ENCODE data around the gene MED6. TPM values are rescaled to one million over a fixed set of nuclear protein-coding genes. Genes with fewer than 3 reads are reported as not detected.

MED6 gene
- total RNA-seq, 1 donor from 2014 or later, result 62.9 TPM

DNA sequence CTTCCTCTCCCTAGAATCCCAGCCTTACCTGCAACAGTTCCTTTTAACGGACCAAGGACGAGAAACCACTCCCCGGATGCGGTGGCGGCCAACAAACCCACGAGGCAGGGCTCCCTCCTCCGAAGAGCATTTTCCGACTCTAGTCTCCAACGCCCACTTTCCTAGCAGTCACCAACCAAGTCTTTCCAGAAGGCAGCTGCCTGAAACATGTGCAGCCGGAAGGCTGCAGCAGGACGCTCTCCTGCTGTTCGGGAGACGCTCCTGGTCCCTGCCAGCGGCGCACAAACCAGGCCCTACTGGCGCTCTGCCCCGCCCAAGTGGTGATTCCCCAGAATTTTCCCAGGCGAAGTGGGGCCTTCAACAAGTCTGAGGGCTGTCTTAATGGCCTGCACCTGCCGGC lies 44.6 kb downstream of the MED6 start:
- DNase-seq (ENCODE audit: low spot score in 2 of 2, unreplicated experiment in 2 of 2), result no peak
- TF ChIP-seq, protein P1, sequence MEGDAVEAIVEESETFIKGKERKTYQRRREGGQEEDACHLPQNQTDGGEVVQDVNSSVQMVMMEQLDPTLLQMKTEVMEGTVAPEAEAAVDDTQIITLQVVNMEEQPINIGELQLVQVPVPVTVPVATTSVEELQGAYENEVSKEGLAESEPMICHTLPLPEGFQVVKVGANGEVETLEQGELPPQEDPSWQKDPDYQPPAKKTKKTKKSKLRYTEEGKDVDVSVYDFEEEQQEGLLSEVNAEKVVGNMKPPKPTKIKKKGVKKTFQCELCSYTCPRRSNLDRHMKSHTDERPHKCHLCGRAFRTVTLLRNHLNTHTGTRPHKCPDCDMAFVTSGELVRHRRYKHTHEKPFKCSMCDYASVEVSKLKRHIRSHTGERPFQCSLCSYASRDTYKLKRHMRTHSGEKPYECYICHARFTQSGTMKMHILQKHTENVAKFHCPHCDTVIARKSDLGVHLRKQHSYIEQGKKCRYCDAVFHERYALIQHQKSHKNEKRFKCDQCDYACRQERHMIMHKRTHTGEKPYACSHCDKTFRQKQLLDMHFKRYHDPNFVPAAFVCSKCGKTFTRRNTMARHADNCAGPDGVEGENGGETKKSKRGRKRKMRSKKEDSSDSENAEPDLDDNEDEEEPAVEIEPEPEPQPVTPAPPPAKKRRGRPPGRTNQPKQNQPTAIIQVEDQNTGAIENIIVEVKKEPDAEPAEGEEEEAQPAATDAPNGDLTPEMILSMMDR (IDR thresholded peaks at IDR 0.05; ENCODE audit: unreplicated experiment), result no peak
- no peak overlapping the region for H3K4me3 Mint-ChIP-seq
- H3K9me3 Mint-ChIP-seq, result peaks cover 7% of the 10 kb centered on the region
- no peaks in the 10 kb centered on the region for H3K27me3 Mint-ChIP-seq (ENCODE audit: low read depth)
- H3K4me1 Mint-ChIP-seq, result no peaks in the 10 kb centered on the region
- no peak overlapping the region for H3K27ac Mint-ChIP-seq
- peaks cover 11% of the 10 kb centered on the region for H3K36me3 Mint-ChIP-seq

GRCh38 chr14:70538087-70538486 lies 62.4 kb downstream of the MED6 start:
- DNase-seq (ENCODE audit: low spot score in 2 of 2, unreplicated experiment in 2 of 2), result no peak
- peaks cover 37% of the 10 kb centered on the region for H3K36me3 Mint-ChIP-seq
- no peak overlapping the region for H3K27ac Mint-ChIP-seq
- no peaks in the 10 kb centered on the region for H3K27me3 Mint-ChIP-seq (ENCODE audit: low read depth)
- H3K4me1 Mint-ChIP-seq, result no peaks in the 10 kb centered on the region
- TF ChIP-seq, protein P1 (IDR thresholded peaks at IDR 0.05; ENCODE audit: unreplicated experiment), result no peak
- peaks cover 57% of the 10 kb centered on the region for H3K9me3 Mint-ChIP-seq
- no peak overlapping the region for H3K4me3 Mint-ChIP-seq

DNA sequence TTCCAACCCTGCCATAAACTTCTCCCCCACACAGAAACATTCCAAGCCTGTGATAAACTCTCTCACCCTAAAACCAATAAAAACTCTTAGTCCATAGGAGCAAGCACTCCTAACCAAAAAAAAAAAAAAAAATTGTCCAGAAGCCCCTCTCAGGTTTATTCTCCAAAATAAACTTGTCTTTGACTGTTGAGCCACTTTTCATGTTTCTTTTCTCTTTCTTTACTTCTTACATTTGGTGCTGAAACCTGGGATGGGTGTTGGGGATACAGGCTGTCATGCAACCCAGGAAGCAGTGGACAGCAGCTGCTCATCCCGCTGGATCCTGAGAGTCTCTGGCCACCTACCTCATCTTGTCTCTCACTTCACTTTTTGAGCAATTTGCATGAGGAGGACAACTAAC lies 63.6 kb downstream of the MED6 start:
- H3K4me1 Mint-ChIP-seq, result no peaks in the 10 kb centered on the region
- no peak overlapping the region for H3K27ac Mint-ChIP-seq
- H3K4me3 Mint-ChIP-seq, result no peak overlapping the region
- TF ChIP-seq, protein P1 (IDR thresholded peaks at IDR 0.05; ENCODE audit: unreplicated experiment), result no peak
- peaks cover 63% of the 10 kb centered on the region for H3K9me3 Mint-ChIP-seq
- DNase-seq (ENCODE audit: low spot score in 2 of 2, unreplicated experiment in 2 of 2), result no peak
- no peaks in the 10 kb centered on the region for H3K27me3 Mint-ChIP-seq (ENCODE audit: low read depth)
- peaks cover 43% of the 10 kb centered on the region for H3K36me3 Mint-ChIP-seq

- TF ChIP-seq, protein P1 (IDR thresholded peaks at IDR 0.05; ENCODE audit: unreplicated experiment), result no peak
- Mint-ChIP-seq H3K4me1 (no peaks in the 10 kb centered on the region), H3K4me3 (no peak within 1 kb of the TSS), H3K36me3 (peaks cover 50% of the 10 kb centered on the region), H3K27ac (no peak within 1 kb of the TSS), H3K9me3 (peaks cover 72% of the 10 kb centered on the region), H3K27me3 (ENCODE audit: low read depth) (no peaks in the 10 kb centered on the region)
- DNase-seq (ENCODE audit: low spot score in 2 of 2, unreplicated experiment in 2 of 2), result no peak
Measured at GRCh38 chr14:70534904-70535303, 65.6 kb downstream of the MED6 start, which contains the start of gene ADAM20. Gene ADAM20 (minus strand): TSS chr14:70535004. CDS start chr14:70524757, 10,247 bp downstream.

Other genes starting within 250 kb of the MED6 start
- gene COX16, start 241.0 kb downstream of the MED6 start, total RNA-seq, result 30.9 to 40.0 TPM (median 34.6 TPM) in 3 replicates
- gene SYNJ2BP, start 183.6 kb downstream of the MED6 start, total RNA-seq, result 29.9 to 31.0 TPM (median 30.4 TPM) in 3 replicates
- gene ADAM21, start 148.5 kb downstream of the MED6 start, total RNA-seq, result 0.11 to 0.16 TPM in 2 of 3 replicates, not detected in the other
- gene ADAM20, start 65.7 kb downstream of the MED6 start, total RNA-seq, result 1.1 to 1.4 TPM (median 1.1 TPM) in 3 replicates
- gene TTC9, start 41.3 kb upstream of the MED6 start, total RNA-seq, result 4.6 to 5.1 TPM (median 4.8 TPM) in 3 replicates
- gene MAP3K9, start 208.9 kb upstream of the MED6 start, total RNA-seq, result 9.2 to 10.7 TPM (median 9.5 TPM) in 3 replicates